Brain microvascular endothelial cell (primary cell): Measurements from ENCODE around the gene DGKA.

ENCODE experiments used
- DNase-seq: peaks from one replicate; pipeline ENCODE4 v3.0.0-alpha.2; 2020
- H3K27ac ChIP-seq: fragments of 250-450 bp; sonication (Bioruptor Pico); 2 replicates; pipeline ENCODE4 v1.5.1; 2020; ENCODE audit warnings: mild to moderate bottlenecking, moderate library complexity
- H3K27me3 ChIP-seq: fragments of 250-450 bp; sonication (Bioruptor Pico); replicated peaks from 2 replicates; pipeline ENCODE4 v1.5.1; 2020; ENCODE audit warnings: mild to moderate bottlenecking
- H3K36me3 ChIP-seq: fragments of 250-450 bp; sonication (Bioruptor Pico); replicated peaks from 2 replicates; pipeline ENCODE4 v1.5.1; 2020; ENCODE audit warnings: mild to moderate bottlenecking
- H3K4me3 ChIP-seq: 2 replicates; pipeline ENCODE4 v1.5.1; 2011; ENCODE audit warnings: low read depth, mild to moderate bottlenecking, control low read depth, low read length, moderate library complexity
- in situ Hi-C: cut with HindIII; loops from 2 replicates; pipeline ENCODE4 v1.10.0; 2017; ENCODE audit warnings: low sequenced_read_pairs, low pct_ligation_motif_present
- TF ChIP-seq, protein P1 (sequence below): IDR thresholded peaks from 2 replicates; pipeline ENCODE4 v1.5.1; 2011; ENCODE audit warnings: low read depth, mild to moderate bottlenecking, moderate library complexity, low read length, control low read depth, inconsistent platforms; ENCODE audit errors: missing control alignments

The DGKA gene

DNA sequence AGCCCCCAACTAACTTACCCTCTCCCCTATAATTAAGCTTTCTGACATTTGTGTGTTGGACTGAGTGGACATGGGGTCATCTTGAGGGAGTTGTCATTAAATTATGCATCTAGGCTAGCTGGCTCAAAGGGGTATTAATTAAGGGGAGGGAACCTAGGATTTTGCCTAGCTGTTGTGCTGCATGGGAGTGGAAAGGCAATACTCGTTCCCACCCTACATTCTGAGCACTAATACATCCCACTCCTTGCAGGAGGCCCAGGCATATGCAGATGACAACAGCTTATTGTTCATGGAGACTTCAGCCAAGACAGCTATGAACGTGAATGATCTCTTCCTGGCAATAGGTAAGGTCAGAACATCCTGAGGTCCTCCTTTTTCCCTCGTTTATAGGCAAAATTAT is 60.1 kb downstream of the DGKA start:
- in situ Hi-C loops: no loop called here
- H3K4me3 ChIP-seq: no peak overlapping the region
- DNase-seq: no peak
- H3K27me3 ChIP-seq: no peaks in the 10 kb centered on the region
- no peak overlapping the region for H3K27ac ChIP-seq
- TF ChIP-seq, protein P1, sequence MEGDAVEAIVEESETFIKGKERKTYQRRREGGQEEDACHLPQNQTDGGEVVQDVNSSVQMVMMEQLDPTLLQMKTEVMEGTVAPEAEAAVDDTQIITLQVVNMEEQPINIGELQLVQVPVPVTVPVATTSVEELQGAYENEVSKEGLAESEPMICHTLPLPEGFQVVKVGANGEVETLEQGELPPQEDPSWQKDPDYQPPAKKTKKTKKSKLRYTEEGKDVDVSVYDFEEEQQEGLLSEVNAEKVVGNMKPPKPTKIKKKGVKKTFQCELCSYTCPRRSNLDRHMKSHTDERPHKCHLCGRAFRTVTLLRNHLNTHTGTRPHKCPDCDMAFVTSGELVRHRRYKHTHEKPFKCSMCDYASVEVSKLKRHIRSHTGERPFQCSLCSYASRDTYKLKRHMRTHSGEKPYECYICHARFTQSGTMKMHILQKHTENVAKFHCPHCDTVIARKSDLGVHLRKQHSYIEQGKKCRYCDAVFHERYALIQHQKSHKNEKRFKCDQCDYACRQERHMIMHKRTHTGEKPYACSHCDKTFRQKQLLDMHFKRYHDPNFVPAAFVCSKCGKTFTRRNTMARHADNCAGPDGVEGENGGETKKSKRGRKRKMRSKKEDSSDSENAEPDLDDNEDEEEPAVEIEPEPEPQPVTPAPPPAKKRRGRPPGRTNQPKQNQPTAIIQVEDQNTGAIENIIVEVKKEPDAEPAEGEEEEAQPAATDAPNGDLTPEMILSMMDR: no peak
- H3K36me3 ChIP-seq: peaks cover 70% of the 10 kb centered on the region

DNA sequence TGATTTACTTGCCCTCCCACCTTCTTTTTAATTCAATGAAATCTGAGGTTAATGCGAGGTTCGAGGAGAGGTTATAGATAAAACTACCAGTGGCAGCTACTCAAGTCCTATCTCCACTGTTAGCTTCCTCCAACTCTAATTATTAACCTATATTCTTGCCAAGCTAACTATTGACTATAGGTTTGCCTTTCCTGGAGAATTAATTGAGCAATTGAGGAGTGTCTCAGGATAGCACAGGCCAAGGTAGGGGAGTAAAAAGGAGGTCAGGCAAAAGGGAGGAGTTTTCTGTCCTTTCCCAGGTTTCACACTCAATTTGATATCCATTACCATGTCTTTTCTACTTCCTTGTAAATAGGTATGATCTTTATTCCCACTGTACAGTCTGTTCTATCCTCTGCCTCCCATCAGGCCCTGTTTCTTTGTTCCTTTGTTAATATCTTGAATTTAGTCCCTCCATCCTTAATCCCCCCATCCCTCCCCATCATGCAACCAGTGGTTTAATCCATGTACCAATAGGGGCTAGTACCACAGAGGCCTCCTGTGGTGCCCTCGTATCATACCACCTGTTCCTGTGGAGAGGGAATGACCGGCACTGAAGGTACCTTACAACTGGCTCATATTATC is 62.4 kb downstream of the DGKA start:
- in situ Hi-C loops: no loop called here
- Histone ChIP-seq H3K4me3 (no peak overlapping the region), H3K27ac (no peak overlapping the region), H3K27me3 (no peaks in the 10 kb centered on the region), H3K36me3 (peaks cover 56% of the 10 kb centered on the region)
- DNase-seq: no peak
- TF ChIP-seq, protein P1: no peak

DNA sequence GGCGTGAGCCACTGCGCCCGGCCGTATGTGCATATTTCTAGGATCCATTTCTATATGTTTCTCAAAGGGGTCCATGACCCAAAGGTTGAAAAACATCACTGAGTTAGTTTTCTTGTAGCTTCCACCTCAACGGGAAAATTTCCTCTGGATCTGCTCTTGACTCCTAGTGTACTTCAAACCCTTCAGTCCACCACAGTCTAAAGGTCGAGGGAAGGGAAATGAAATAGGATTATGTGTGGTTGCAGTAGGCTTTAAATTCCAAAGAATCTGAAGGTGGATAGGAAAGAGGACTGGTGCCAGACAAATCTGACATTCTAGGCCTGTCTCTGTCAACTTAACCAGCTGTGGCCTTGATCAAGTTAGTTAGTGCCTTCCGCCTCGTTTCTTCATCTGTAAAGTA is 64.4 kb downstream of the DGKA start:
- TF ChIP-seq, protein P1: no peak
- Histone ChIP-seq H3K4me3 (no peak overlapping the region), H3K36me3 (peaks cover 46% of the 10 kb centered on the region), H3K27me3 (no peaks in the 10 kb centered on the region), H3K27ac (no peak overlapping the region)
- no peak for DNase-seq
- in situ Hi-C loops: no loop called here

DNA sequence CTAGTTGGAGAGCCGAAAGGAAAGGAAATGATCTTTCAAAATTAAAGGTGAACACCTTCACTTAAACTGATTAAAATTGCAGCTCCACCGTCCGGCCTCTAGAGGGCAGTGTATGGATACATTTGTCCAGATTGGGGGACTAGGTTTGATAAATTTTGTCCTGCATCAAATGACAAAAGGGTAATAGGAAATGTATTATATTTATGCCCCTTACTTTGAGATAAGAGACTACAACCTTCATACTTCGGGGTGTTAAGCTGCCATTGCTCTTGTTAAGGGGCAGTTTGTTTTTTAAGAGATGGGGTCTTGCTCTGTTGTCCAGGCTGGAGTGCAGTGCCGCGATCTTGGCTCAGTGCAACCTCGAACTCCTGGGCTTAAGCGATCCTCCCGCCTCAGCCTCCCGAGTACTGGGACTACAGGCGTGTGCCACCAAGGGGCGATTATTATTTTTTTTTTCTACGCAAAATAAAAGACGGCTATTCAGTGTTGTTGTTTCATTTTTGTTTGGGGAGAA is 65.3 kb downstream of the DGKA start:
- TF ChIP-seq, protein P1: peak; percentile 86
- no peak overlapping the region for H3K27ac ChIP-seq
- peak overlapping the region; percentile 93 for H3K4me3 ChIP-seq
- peak; percentile 52 for DNase-seq
- in situ Hi-C loops: no loop called here
- H3K36me3 ChIP-seq: peaks cover 37% of the 10 kb centered on the region
- H3K27me3 ChIP-seq: no peaks in the 10 kb centered on the region

DNA sequence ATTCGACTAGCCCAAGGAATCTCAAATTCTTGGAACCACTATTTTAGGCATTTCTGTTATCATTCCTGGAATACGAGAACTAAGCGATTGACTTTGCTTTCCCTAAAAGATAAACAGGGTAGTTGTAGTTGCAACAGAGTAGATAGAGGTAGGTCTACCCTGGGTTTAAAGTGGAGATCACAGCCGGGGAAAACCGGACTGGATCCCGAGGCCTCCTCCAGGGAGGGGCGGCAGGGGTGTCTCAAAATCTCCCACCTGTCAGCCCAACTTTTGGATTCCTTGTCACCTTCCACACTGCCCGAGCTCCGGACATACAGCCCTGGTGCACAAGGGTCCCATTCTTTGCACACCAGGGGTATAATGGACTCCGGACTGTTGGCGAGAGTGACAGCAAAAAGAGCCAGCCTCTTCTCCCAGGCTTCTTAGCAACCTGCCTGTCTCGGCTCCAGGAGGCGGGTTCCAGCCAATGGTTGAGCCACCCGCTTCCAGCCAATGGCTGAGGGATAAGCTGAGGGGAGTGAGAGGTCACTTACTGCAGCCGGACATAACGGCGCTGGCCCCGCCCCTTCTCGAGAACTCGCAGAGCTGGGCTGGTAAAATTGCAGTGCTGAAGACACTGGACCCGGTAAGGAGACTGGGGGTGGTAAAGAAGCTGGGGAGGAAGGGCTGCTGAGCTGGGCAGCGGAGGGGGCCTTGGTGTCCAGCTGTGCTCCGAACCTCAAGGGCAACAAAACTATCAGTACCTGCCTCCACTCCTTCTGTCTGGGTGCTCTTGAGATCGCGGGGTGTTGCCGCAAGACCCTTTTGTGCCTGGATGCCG is 66.0 kb downstream of the DGKA start, which contains the start of gene SUOX:
TSS of gene SUOX (plus strand) at position 562 of the 820 bp plus-strand sequence. CDS start 4,946 bp downstream, outside the sequence.
- TF ChIP-seq, protein P1: no peak
- in situ Hi-C loops: no loop called here
- Histone ChIP-seq H3K27ac (peak within 1 kb of the TSS; percentile 7), H3K27me3 (no peaks in the 10 kb centered on the region), H3K4me3 (peak within 1 kb of the TSS; percentile 93), H3K36me3 (peaks cover 31% of the 10 kb centered on the region)
- peak; percentile 98 for DNase-seq
